ENCODE data around the gene IPO11.

- TF ChIP-seq, protein P1, sequence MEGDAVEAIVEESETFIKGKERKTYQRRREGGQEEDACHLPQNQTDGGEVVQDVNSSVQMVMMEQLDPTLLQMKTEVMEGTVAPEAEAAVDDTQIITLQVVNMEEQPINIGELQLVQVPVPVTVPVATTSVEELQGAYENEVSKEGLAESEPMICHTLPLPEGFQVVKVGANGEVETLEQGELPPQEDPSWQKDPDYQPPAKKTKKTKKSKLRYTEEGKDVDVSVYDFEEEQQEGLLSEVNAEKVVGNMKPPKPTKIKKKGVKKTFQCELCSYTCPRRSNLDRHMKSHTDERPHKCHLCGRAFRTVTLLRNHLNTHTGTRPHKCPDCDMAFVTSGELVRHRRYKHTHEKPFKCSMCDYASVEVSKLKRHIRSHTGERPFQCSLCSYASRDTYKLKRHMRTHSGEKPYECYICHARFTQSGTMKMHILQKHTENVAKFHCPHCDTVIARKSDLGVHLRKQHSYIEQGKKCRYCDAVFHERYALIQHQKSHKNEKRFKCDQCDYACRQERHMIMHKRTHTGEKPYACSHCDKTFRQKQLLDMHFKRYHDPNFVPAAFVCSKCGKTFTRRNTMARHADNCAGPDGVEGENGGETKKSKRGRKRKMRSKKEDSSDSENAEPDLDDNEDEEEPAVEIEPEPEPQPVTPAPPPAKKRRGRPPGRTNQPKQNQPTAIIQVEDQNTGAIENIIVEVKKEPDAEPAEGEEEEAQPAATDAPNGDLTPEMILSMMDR (IDR thresholded peaks at IDR 0.05; ENCODE audit: low read depth, low read length, missing input control): no peak
- TF ChIP-seq ZBTB33 (IDR thresholded peaks at IDR 0.05): no peak
- TF ChIP-seq, protein P2, sequence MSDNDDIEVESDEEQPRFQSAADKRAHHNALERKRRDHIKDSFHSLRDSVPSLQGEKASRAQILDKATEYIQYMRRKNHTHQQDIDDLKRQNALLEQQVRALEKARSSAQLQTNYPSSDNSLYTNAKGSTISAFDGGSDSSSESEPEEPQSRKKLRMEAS (IDR thresholded peaks at IDR 0.05): no peak
- TF ChIP-seq, protein P3, sequence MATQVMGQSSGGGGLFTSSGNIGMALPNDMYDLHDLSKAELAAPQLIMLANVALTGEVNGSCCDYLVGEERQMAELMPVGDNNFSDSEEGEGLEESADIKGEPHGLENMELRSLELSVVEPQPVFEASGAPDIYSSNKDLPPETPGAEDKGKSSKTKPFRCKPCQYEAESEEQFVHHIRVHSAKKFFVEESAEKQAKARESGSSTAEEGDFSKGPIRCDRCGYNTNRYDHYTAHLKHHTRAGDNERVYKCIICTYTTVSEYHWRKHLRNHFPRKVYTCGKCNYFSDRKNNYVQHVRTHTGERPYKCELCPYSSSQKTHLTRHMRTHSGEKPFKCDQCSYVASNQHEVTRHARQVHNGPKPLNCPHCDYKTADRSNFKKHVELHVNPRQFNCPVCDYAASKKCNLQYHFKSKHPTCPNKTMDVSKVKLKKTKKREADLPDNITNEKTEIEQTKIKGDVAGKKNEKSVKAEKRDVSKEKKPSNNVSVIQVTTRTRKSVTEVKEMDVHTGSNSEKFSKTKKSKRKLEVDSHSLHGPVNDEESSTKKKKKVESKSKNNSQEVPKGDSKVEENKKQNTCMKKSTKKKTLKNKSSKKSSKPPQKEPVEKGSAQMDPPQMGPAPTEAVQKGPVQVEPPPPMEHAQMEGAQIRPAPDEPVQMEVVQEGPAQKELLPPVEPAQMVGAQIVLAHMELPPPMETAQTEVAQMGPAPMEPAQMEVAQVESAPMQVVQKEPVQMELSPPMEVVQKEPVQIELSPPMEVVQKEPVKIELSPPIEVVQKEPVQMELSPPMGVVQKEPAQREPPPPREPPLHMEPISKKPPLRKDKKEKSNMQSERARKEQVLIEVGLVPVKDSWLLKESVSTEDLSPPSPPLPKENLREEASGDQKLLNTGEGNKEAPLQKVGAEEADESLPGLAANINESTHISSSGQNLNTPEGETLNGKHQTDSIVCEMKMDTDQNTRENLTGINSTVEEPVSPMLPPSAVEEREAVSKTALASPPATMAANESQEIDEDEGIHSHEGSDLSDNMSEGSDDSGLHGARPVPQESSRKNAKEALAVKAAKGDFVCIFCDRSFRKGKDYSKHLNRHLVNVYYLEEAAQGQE (IDR thresholded peaks at IDR 0.05): no peak
- TF ChIP-seq ATF3 (IDR thresholded peaks at IDR 0.05): no peak
- TF ChIP-seq NR2F2 (IDR thresholded peaks at IDR 0.05): no peak
Measured at GRCh38 chr5:62596691-62597090, 184.1 kb downstream of the IPO11 start.

Measured in liver (tissue), 3 donors.